Stimulated activated CD4-positive, alpha-beta T cell treated with anti-CD3 and anti-CD28 coated beads, Interleukin-15, amount 100 ng/mL, for 48 hours (primary cell): ENCODE measurements around the gene TAS2R60.
"Not testable (repeated sequence)": the region's sequence is repeated elsewhere in the genome, so short reads cannot be mapped to it uniquely, and the experiment has no call there.

Experiments used
- DNase-seq, 2 donors: peaks; one replicate each; pipeline ENCODE4 v3.0.0-alpha.2; 2020; ENCODE audit warnings: low read depth in 2 of 2

TAS2R60 gene

GRCh38 chr7:143477501-143478150 is 34.4 kb downstream of the TAS2R60 start, which contains the start of gene TAS2R41:
Gene TAS2R41 (plus strand): TSS chr7:143477873. CDS start chr7:143477873, 0 bp downstream.
- no peak for DNase-seq

- DNase-seq, result no peak
Measured at GRCh38 chr7:143479055-143479766, 36.0 kb downstream of the TAS2R60 start.

GRCh38 chr7:143480501-143480900 is 37.2 kb downstream of the TAS2R60 start:
- DNase-seq, result no peak

DNA sequence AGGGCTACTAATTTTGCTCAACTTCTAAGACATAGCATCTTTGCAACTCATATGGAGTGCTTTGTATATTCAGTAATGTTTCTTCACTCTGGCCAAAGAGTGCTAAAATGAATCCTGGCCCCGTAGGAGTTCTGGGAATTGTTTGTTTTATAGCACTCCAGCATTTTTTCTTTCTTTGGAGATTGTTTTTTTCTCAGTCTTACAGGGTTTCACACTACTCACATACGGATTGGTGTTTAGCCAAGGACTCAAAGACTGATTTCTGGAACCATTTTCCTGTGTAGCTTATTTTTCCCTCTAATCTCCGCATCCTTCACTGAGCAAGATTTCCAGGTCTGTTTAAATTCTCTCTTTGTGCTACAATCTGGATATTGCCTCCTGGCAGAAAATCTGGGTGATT is 40.9 kb downstream of the TAS2R60 start:
- no peak for DNase-seq

DNA sequence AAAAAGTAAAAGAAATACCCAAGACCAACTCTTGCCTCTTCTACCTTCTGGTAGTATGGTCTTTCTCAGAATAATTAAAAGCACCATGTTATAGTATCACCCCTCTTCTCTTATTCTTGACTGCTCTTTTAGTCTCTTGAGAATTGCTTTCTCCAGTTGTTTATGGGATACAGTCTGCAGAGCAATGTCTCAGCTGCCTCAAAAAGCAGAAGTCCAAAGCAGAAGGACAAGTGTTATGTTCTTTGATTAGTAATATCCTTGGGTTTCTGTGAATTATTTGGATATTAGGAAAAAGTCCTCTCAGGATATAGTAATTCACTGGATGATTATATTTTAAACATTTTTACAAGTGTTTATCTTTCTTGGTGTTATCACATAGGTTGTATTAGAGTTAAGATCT is 41.8 kb downstream of the TAS2R60 start:
- no peak for DNase-seq

- no peak for DNase-seq
Measured at GRCh38 chr7:143485500-143485899, 42.2 kb downstream of the TAS2R60 start.

- not testable (repeated sequence) for DNase-seq
Measured at GRCh38 chr7:143486266-143486665, 43.0 kb downstream of the TAS2R60 start.

DNA sequence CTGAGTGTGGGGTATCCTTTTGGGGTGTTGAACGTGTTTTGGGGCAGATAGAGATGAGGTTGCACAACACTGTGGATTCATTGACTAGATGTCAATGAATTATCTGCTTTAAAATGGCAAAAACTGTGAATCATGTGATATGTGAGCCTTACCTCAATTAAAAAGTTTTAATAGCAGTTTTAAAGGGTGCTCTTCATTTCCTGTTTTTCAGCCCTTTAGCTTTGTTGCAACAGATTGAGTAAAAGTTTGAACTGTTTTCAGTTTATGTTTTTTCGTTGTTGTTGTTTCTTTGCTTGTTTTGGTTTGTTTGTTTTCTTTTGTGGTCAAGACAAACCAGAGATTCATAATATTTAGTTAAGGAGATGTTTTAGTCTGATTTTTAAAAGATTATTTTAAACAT is 43.8 kb downstream of the TAS2R60 start:
- no peak for DNase-seq

GRCh38 chr7:143487566-143487965 is 44.3 kb downstream of the TAS2R60 start:
- DNase-seq, result no peak

DNA sequence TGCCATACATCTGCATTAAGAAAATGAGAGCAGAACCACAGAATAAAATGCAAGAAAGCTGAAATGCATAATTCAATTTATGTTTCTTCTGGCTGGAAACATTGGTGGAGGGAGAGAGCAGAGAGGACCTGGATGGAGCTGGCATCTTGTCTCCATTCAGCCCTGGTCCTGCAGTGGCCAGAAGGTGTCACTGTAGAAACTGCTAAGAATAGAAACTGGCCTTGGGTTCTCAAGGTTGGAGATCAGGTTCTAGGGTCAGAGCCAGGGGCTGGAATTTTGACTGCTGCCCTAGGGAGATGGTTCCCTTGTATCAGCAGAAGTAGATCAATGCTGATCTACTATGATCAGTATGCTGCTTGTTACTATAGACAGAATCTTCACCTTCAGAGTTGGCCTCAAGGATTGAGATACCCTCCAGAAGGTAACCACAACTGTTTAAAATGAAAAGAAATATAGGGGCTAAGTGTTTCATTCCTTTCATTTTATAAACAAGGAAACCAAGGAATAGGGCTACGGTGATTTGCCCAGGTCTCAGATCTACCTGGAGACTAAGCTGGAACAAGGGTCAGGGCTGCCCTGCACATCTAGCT is 47.6 kb downstream of the TAS2R60 start:
- DNase-seq, result no peak

GRCh38 chr7:143492043-143492471 is 48.8 kb downstream of the TAS2R60 start:
- no peak for DNase-seq

- DNase-seq, result no peak
Measured at GRCh38 chr7:143492799-143493739, 49.8 kb downstream of the TAS2R60 start.

DNA sequence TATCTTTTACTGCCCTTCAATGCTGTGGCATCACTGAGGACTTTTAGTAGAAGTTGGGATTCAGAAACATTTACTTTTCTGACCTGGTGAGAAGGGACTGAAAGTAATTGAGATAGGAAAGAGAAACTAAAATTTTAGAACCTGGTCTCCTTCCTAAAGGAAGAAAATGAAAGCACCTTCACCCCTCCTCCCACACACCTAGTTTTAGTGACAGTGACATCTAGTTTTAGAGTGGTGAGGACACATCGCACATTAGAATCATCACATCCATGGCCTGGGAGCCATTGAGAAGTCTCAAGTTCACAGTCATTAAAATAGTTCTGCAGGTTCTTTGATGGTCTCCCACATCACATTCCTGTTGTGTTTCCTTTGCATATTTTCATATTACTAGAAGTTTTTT is 50.5 kb downstream of the TAS2R60 start:
- DNase-seq, result no peak
